Measurements from ENCODE around the gene PDE1A. TPM values are rescaled to one million over a fixed set of nuclear protein-coding genes. Genes with fewer than 3 reads are reported as not detected.

PDE1A gene
- total RNA-seq, 1 experiment from 2014 or later: 3.1 TPM

- no peaks in the 10 kb centered on the region for H3K27me3 ChIP-seq (replicated peaks; ENCODE audit: insufficient read depth, low read depth, low read length, poor library complexity)
- no peak overlapping the region for H3K27ac ChIP-seq (ENCODE audit: low read depth, low read length, poor library complexity, severe bottlenecking)
- no TSS peak for BruUV-seq (replicated peaks)
- no peak for TF ChIP-seq EZH2 (IDR thresholded peaks at IDR 0.05; ENCODE audit: borderline replicate concordance, low read depth, low read length, poor library complexity, severe bottlenecking)
- TF ChIP-seq, protein P1, sequence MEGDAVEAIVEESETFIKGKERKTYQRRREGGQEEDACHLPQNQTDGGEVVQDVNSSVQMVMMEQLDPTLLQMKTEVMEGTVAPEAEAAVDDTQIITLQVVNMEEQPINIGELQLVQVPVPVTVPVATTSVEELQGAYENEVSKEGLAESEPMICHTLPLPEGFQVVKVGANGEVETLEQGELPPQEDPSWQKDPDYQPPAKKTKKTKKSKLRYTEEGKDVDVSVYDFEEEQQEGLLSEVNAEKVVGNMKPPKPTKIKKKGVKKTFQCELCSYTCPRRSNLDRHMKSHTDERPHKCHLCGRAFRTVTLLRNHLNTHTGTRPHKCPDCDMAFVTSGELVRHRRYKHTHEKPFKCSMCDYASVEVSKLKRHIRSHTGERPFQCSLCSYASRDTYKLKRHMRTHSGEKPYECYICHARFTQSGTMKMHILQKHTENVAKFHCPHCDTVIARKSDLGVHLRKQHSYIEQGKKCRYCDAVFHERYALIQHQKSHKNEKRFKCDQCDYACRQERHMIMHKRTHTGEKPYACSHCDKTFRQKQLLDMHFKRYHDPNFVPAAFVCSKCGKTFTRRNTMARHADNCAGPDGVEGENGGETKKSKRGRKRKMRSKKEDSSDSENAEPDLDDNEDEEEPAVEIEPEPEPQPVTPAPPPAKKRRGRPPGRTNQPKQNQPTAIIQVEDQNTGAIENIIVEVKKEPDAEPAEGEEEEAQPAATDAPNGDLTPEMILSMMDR (conservative IDR thresholded peaks at IDR 0.05; ENCODE audit: low read depth, low read length): no peak
- no peaks in the 10 kb centered on the region for H3K9me3 ChIP-seq (ENCODE audit: low read depth, low read length, poor library complexity, severe bottlenecking)
- H3K36me3 ChIP-seq (ENCODE audit: insufficient read depth, low read length, poor library complexity, severe bottlenecking): no peaks in the 10 kb centered on the region
- peaks cover 31% of the 10 kb centered on the region for H3K4me1 ChIP-seq (ENCODE audit: insufficient read depth, low read length, poor library complexity, severe bottlenecking)
- intact Hi-C loops (cut with micrococcal nuclease; ENCODE audit: unreplicated experiment): loop anchor here (10.0 kb wide), 1 partner anchor 171 kb away; no protein-coding TSS in a partner anchor
- H3K4me3 ChIP-seq (ENCODE audit: low read depth, low read length, poor library complexity, severe bottlenecking): no peak overlapping the region
- POLR2A ChIA-PET (ENCODE audit: low non-redundant PET): no interaction called here
- DNase-seq (ENCODE audit: low spot score): no peak
- CTCF ChIA-PET: no interaction called here
Measured at GRCh38 chr2:182355815-182356214, 71.0 kb downstream of the PDE1A start.

DNA sequence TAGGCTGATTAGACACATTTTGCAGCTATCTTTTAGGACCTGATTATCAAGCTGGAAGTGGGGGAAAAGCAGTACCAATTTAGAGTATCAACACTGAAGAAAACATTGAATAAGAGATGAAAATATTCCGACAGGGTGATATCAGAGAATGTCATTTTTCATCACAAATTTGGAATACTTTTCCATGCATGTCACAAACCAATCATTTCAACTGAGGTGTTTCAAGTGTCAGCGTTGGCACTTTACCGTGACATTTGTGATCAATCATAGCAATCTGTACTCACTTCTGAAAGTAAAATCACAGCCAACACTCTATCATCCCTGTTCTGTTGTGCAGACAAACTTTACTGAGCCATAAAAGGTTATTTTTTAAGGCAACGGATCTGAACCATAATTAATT, 75.4 kb downstream of the PDE1A start:
- ChIA-PET CTCF (no interaction called here), POLR2A (ENCODE audit: low non-redundant PET) (no interaction called here)
- TF ChIP-seq EZH2 (IDR thresholded peaks at IDR 0.05; ENCODE audit: borderline replicate concordance, low read depth, low read length, poor library complexity, severe bottlenecking): no peak
- TF ChIP-seq, protein P1 (conservative IDR thresholded peaks at IDR 0.05; ENCODE audit: low read depth, low read length): no peak
- Histone ChIP-seq H3K4me1 (ENCODE audit: insufficient read depth, low read length, poor library complexity, severe bottlenecking) (peaks cover 5% of the 10 kb centered on the region), H3K9me3 (ENCODE audit: low read depth, low read length, poor library complexity, severe bottlenecking) (no peaks in the 10 kb centered on the region), H3K27me3 (replicated peaks; ENCODE audit: insufficient read depth, low read depth, low read length, poor library complexity) (no peaks in the 10 kb centered on the region), H3K36me3 (ENCODE audit: insufficient read depth, low read length, poor library complexity, severe bottlenecking) (no peaks in the 10 kb centered on the region), H3K27ac (ENCODE audit: low read depth, low read length, poor library complexity, severe bottlenecking) (no peak overlapping the region), H3K4me3 (ENCODE audit: low read depth, low read length, poor library complexity, severe bottlenecking) (no peak overlapping the region)
- intact Hi-C loops (cut with micrococcal nuclease; ENCODE audit: unreplicated experiment): loop anchor here (10.0 kb wide), 1 partner anchor 167 kb away; no protein-coding TSS in a partner anchor
- no peak for DNase-seq (ENCODE audit: low spot score)
- BruUV-seq (replicated peaks): no TSS peak

GRCh38 chr2:182349268-182349667, 77.6 kb downstream of the PDE1A start:
- Histone ChIP-seq H3K9me3 (ENCODE audit: low read depth, low read length, poor library complexity, severe bottlenecking) (no peaks in the 10 kb centered on the region), H3K4me3 (ENCODE audit: low read depth, low read length, poor library complexity, severe bottlenecking) (no peak overlapping the region), H3K27ac (ENCODE audit: low read depth, low read length, poor library complexity, severe bottlenecking) (no peak overlapping the region), H3K36me3 (ENCODE audit: insufficient read depth, low read length, poor library complexity, severe bottlenecking) (no peaks in the 10 kb centered on the region), H3K27me3 (replicated peaks; ENCODE audit: insufficient read depth, low read depth, low read length, poor library complexity) (no peaks in the 10 kb centered on the region), H3K4me1 (ENCODE audit: insufficient read depth, low read length, poor library complexity, severe bottlenecking) (peaks cover under 1% of the 10 kb centered on the region)
- intact Hi-C loops (cut with micrococcal nuclease; ENCODE audit: unreplicated experiment): no loop called here
- POLR2A ChIA-PET (ENCODE audit: low non-redundant PET): no interaction called here
- CTCF ChIA-PET: no interaction called here
- TF ChIP-seq, protein P1 (conservative IDR thresholded peaks at IDR 0.05; ENCODE audit: low read depth, low read length): no peak
- no peak for TF ChIP-seq EZH2 (IDR thresholded peaks at IDR 0.05; ENCODE audit: borderline replicate concordance, low read depth, low read length, poor library complexity, severe bottlenecking)
- BruUV-seq (replicated peaks): no TSS peak
- DNase-seq (ENCODE audit: low spot score): no peak
